Non-pigmented ciliary epithelial cell (primary cell): Measurements from ENCODE around the gene MRPS27.
"Not testable (repeated sequence)": the region's sequence is repeated elsewhere in the genome, so short reads cannot be mapped to it uniquely, and the experiment has no call there.

ENCODE experiments used
- DNase-seq: peaks from one replicate; pipeline ENCODE4 v3.0.0-alpha.2; 2010; ENCODE audit warnings: low read depth

Gene MRPS27

DNA sequence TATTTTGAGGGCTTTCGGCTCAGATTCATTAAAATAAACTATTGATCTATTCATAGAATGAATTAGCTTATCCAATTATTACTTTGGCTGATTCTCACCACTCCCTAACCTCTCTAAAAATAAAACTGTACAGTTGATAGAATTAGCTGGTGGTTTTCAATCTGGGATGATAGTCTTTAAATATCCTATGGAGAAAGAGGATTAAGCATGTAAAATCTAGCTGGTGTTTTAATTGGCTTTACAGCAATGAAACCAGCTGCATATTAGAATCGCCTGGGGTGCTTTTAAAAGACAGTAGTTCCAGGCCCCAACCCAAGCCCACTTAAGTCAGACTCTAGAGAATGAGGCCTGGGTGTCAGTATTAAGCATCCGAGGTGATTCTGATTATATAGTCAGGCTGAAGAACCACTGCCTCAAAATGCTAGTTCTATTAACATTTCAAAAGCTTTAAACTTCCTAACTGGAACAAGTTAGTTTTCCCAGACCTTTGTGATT, 117.7 kb downstream of the MRPS27 start:
- DNase-seq, result no peak

DNA sequence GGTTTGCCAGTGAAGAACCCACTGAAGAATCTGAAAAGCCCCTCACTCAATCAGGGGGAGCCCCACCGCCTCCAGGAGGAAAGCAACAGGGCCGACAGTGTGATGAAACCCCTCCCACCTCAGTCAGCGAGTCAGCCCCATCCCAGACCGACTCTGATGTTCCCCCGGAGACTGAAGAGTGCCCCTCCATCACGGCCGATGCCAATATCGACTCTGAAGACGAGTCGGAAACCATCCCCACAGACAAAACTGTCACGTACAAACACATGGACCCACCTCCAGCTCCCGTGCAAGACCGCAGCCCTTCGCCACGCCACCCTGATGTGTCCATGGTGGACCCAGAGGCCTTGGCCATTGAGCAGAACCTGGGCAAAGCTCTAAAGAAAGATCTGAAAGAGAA, 120.4 kb downstream of the MRPS27 start:
- no peak for DNase-seq

- no peak for DNase-seq
These were observed 122.6 kb downstream of the MRPS27 start for GRCh38 chr5:72197393-72197792.

- DNase-seq, result no peak
These were observed 124.5 kb downstream of the MRPS27 start for GRCh38 chr5:72195581-72195980.

GRCh38 chr5:72194846-72195245, 125.2 kb downstream of the MRPS27 start:
- DNase-seq, result no peak

DNA sequence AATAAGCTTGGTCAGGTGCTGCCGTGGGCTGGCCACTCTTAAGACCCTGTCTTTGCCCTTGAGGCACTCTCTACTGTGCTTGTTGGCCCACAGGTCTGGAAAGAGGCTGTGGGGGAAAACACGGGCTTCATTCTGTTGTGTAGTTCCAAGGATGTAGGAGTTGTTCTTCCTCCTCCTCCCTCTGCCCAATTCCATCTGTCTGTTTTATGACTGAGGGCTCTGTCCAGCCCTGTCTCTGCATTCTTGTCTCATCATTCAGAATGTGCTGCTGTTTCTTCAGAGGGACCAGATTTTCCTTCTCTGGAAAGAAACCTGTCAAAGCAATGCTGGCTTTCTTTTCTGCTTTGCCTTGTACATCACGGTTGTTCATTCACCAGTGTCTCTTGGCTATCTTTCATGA, 128.6 kb downstream of the MRPS27 start:
- no peak for DNase-seq

DNA sequence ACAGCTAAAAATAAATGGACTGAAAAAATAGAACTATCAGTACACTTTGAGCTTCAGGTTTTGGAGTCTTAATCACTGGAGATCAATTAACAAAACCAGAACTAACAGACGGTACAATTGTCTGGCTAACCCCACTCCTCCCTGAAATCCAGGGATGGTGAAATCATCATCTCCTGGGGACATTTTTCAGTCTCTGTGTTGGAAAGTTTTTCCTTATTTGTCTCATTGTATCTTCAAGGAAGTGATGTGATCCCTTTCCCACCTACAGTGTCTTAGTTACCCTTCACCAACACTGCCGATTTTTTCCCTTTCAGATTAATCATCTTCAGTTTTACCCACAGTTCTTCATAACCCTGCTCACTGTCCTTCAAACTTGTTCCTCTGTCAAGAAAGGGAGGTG, 130.9 kb downstream of the MRPS27 start:
- DNase-seq, result no peak

DNA sequence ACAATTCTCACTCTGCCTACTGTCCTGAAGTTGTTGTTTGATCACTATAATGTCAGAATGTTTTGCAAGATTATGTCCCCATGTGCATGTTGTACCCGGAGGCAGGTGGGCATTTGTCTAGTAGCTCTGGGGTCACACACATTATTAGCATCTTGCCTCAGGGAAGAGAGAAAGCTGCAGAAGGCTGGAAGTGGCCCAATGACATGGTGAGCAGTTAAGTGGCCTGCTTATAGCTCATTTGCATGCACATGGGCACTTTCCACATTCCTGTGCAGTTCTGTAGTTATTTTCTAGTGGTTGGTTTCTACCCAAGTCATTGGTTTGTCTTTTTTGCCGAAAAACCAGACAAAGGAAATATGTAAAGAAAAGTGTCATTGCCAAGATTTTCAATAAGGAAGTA, 131.9 kb downstream of the MRPS27 start:
- DNase-seq, result no peak

DNA sequence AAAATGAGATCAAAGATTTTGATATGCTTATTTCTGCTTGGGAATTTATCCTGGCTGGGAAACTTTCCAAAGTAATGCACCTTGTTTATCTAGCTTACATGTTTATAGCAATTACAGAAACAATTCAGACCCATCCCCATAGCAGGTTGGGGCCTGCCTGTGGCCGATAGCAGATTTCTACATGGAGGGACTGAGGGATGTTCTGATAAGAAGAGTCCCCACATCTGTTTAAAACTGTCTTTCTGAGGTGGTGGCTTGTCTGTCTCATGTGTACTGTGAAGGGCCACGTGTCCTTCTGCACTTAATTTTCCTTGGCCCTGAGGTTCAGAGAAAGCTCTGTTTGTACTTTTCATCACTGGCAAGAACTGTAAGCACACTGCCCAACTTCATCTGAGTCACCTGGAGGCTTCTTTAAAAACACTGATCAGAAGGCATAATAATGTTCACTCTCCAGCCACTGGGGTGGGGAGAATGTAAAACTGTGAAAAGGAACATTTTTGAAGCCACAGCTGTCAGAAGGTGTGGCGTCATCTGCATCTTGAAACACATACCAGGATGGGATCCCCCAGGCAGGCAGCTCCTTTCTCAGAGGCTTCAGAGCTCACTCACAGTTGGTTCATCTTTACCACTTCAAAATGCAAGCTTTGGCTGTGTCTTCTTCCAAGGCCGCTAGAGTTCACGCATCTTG, 132.5 kb downstream of the MRPS27 start:
- DNase-seq, result no peak

DNA sequence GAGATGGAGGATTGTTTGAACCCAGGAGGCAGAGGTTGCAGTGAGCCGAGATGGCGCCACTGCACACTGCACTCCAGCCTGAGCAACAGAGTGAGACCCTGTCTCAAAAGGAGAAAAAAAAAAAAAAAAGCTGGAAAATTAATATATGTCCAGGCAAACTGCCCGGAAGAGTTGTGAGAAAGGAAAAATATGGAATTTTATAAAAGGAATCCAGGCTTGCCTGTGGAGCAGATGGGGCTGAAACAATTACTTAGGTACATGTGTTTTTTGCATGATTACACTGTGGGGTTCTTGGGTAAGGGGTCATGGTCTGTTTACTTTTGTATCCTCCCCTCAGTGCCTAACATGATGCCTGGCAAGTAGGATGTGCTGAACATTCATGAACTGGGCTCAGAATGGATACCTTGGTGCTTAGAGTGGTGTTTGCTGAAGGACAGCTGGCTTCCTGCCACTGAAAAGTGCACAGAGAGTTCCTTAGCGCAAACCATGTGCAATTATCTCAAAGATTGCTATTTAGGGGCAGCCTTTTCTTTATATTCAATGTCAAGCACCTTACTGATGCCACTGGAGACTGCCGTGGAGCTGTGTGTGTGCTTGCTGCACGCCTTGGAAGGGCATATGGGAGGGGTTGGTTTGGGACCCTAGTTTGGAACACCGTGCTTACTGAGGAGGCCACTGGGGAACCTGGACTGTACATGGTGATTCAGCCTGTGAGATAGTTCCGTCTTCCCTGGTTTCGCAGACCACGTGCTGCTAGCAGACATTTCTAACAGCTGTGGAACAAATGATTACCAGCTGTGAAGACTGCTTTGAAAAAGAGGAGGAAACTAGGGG, 134.3 kb downstream of the MRPS27 start:
- DNase-seq, result no peak

DNA sequence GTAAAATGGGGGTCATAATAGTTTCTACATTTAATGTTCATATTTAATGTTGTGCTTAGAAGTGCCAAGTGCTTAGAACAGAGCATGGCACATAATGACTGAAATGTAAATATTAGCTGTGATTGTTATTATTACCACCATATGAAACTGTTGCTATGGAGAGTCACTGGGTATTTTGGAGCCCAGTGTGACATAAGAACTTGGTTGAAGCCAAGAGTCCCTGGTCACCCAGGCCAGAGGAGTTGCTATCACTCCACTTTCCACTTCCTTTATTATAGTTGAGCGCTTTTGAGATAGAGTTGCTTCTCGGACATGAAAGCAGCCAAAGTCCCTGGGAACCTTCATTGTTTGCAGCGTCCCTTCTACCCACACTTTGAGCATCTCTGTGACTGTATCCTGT, 135.6 kb downstream of the MRPS27 start:
- no peak for DNase-seq

DNA sequence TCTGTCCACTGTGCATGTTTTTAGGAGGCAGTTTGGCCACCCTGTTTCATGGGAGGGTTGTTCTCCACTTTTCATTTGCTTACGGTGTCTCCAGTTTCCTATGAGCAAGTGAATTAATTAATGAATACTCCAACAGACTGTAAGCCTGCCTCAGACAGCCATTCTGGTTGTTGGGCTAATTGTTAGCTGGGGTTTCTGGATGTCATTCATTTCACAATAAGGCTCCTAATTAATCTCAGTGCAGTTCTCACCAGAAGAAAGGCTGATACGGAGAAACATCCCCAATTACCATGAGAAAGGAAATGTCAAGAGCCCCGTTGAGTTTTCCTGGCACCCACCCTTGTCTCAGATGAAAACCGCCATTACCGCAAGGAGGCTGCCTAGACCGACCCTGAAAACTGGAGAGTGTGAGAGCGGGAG, 136.9 kb downstream of the MRPS27 start:
- DNase-seq, result no peak

- no peak for DNase-seq
These were observed 137.4 kb downstream of the MRPS27 start for GRCh38 chr5:72182686-72183085.

DNA sequence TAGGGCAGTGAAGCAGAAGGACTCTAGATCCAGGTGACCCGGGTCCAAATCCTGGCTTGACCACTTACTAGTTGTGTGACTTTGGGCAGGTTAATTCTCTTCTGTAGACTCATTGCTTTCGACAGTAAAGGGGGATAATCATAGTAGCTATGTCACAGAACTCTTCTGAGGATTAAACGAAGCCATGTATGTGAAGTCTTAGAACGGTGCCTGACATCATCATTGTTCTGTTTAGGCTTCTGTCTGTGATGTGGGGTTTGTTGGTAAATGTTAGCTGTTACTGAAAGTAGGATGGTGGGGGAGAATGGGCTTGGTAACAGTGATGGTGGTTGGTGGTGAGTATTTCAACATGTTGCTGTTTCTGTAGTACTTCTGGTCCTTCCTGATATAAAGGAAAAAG, 139.1 kb downstream of the MRPS27 start:
- DNase-seq, result no peak

GRCh38 chr5:72179816-72180440, 140.1 kb downstream of the MRPS27 start:
- DNase-seq, result no peak

- peak; percentile 66 for DNase-seq
These were observed 140.8 kb downstream of the MRPS27 start for GRCh38 chr5:72179028-72179815.

GRCh38 chr5:72177538-72177937, 142.5 kb downstream of the MRPS27 start:
- no peak for DNase-seq

- no peak for DNase-seq
These were observed 147.3 kb downstream of the MRPS27 start for GRCh38 chr5:72172786-72173185.

DNA sequence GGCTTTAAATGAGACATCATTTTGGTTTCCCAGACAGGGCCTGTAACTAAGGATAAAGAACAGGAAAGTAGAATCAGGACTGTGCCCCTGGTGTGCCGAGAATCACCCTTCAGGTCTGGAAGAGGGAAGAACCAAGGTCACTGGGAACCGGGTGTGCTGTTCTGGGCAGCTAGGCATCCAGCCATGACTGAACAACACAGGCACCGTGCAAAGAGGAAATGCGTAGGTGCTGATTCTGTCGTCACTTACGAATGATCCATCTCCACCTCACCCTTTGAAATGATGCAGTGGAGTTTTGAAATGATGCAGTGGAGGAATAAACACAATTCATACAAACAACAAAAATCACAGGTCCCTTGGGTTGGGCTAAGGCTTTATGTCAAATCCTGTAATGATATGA, 148.4 kb downstream of the MRPS27 start:
- DNase-seq, result no peak

- not testable (repeated sequence) for DNase-seq
These were observed 148.9 kb downstream of the MRPS27 start for GRCh38 chr5:72171181-72171580.

- DNase-seq, result no peak
These were observed 149.9 kb downstream of the MRPS27 start for GRCh38 chr5:72170101-72170500.
